ENCODE measurements around the gene SH2D3A.

- TF ChIP-seq EZH2 (IDR thresholded peaks at IDR 0.05; ENCODE audit: borderline replicate concordance, low read length) (no peak), CTCF (IDR thresholded peaks at IDR 0.05; ENCODE audit: low read length) (no peak)
Observed at GRCh38 chr19:6709549-6709948, 57.7 kb downstream of the SH2D3A start.
